HG03439 (cell line): ENCODE results near the gene HECW1.
"Not testable (repeated sequence)": the region's sequence is repeated elsewhere in the genome, so short reads cannot be mapped to it uniquely, and the experiment has no call there.

Source experiments
- ATAC-seq: cut with Tn5 transposase; IDR thresholded peaks from one replicate; pipeline ENCODE4 v1.9.1; 2021; ENCODE audit warnings: mild to moderate bottlenecking, moderate library complexity; ENCODE audit not compliant: unreplicated experiment

Gene HECW1

GRCh38 chr7:43345696-43346095 is 233.2 kb downstream of the HECW1 start:
- not testable (repeated sequence) for ATAC-seq

- ATAC-seq = no peak
Measured at GRCh38 chr7:43351683-43352082, 239.2 kb downstream of the HECW1 start.

- ATAC-seq = no peak
Measured at GRCh38 chr7:43353902-43354301, 241.5 kb downstream of the HECW1 start.

- ATAC-seq = no peak
Measured at GRCh38 chr7:43362652-43363034, 250.2 kb downstream of the HECW1 start.

GRCh38 chr7:43363035-43363791 is 250.8 kb downstream of the HECW1 start:
- no peak for ATAC-seq

- ATAC-seq = no peak
Measured at GRCh38 chr7:43364391-43364790, 251.9 kb downstream of the HECW1 start.

GRCh38 chr7:43372676-43373355 is 260.4 kb downstream of the HECW1 start:
- no peak for ATAC-seq

GRCh38 chr7:43377196-43377960 is 264.9 kb downstream of the HECW1 start:
- no peak for ATAC-seq

GRCh38 chr7:43379210-43379609 is 266.8 kb downstream of the HECW1 start:
- ATAC-seq = no peak

GRCh38 chr7:43384616-43385308 is 272.3 kb downstream of the HECW1 start:
- ATAC-seq = no peak

GRCh38 chr7:43385309-43385680 is 272.8 kb downstream of the HECW1 start:
- ATAC-seq = no peak

- ATAC-seq = no peak
Measured at GRCh38 chr7:43385856-43386255, 273.4 kb downstream of the HECW1 start.

GRCh38 chr7:43387932-43388331 is 275.5 kb downstream of the HECW1 start:
- no peak for ATAC-seq

GRCh38 chr7:43390576-43390975 is 278.1 kb downstream of the HECW1 start:
- no peak for ATAC-seq

GRCh38 chr7:43391518-43391917 is 279.1 kb downstream of the HECW1 start:
- no peak for ATAC-seq

GRCh38 chr7:43392638-43393330 is 280.3 kb downstream of the HECW1 start:
- ATAC-seq = no peak

- ATAC-seq = no peak
Measured at GRCh38 chr7:43394441-43395130, 282.1 kb downstream of the HECW1 start.

- ATAC-seq = no peak
Measured at GRCh38 chr7:43395351-43395750, 282.9 kb downstream of the HECW1 start.

- ATAC-seq = no peak
Measured at GRCh38 chr7:43396187-43396740, 283.8 kb downstream of the HECW1 start.

GRCh38 chr7:43398831-43399230 is 286.4 kb downstream of the HECW1 start:
- no peak for ATAC-seq
